GM18520 (cell line): Measurements from ENCODE around the gene NLGN2.

Experiments used
- ATAC-seq: cut with Tn5 transposase; IDR thresholded peaks from one replicate; pipeline ENCODE4 v1.9.1; 2021; ENCODE audit not compliant: unreplicated experiment

The NLGN2 gene

GRCh38 chr17:7413346-7413985 lies 5.8 kb downstream of the NLGN2 start:
- ATAC-seq = no peak

- no peak for ATAC-seq
Measured at GRCh38 chr17:7414837-7415236, 7.2 kb downstream of the NLGN2 start.

GRCh38 chr17:7415784-7416183 lies 8.1 kb downstream of the NLGN2 start:
- no peak for ATAC-seq

- ATAC-seq = no peak
Measured at GRCh38 chr17:7416323-7416722, 8.7 kb downstream of the NLGN2 start.

GRCh38 chr17:7417056-7417655 lies 9.5 kb downstream of the NLGN2 start:
- no peak for ATAC-seq

GRCh38 chr17:7418472-7419152 lies 11.0 kb downstream of the NLGN2 start:
- no peak for ATAC-seq

GRCh38 chr17:7419819-7420610 lies 12.4 kb downstream of the NLGN2 start, which contains the start of gene SPEM1:
Gene SPEM1 (plus strand): TSS chr17:7420324. CDS start chr17:7420385, 61 bp downstream.
- no peak for ATAC-seq

- ATAC-seq = no peak
Measured at GRCh38 chr17:7421186-7421585, 13.5 kb downstream of the NLGN2 start.

- no peak for ATAC-seq
Measured at GRCh38 chr17:7423679-7424078, 16.0 kb downstream of the NLGN2 start.

- no peak for ATAC-seq
Measured at GRCh38 chr17:7425316-7425715, 17.7 kb downstream of the NLGN2 start, which contains the start of gene SPEM2. Gene SPEM2 (plus strand): TSS chr17:7425616. CDS start chr17:7425689, 73 bp downstream.

GRCh38 chr17:7425756-7426155 lies 18.1 kb downstream of the NLGN2 start:
- no peak for ATAC-seq

- no peak for ATAC-seq
Measured at GRCh38 chr17:7426203-7426863, 18.7 kb downstream of the NLGN2 start.

- ATAC-seq = no peak
Measured at GRCh38 chr17:7426896-7427489, 19.3 kb downstream of the NLGN2 start.

GRCh38 chr17:7427549-7427948 lies 19.9 kb downstream of the NLGN2 start:
- ATAC-seq = no peak

GRCh38 chr17:7428557-7428956 lies 20.9 kb downstream of the NLGN2 start, which contains the start of gene SPEM3:
Gene SPEM3 (plus strand): TSS chr17:7428857. CDS start chr17:7428903, 46 bp downstream.
- ATAC-seq = no peak

- ATAC-seq = no peak
Measured at GRCh38 chr17:7429722-7430121, 22.1 kb downstream of the NLGN2 start.

- no peak for ATAC-seq
Measured at GRCh38 chr17:7431231-7431630, 23.6 kb downstream of the NLGN2 start.

- ATAC-seq = no peak
Measured at GRCh38 chr17:7432296-7432695, 24.7 kb downstream of the NLGN2 start.

- ATAC-seq = no peak
Measured at GRCh38 chr17:7435676-7436555, 28.3 kb downstream of the NLGN2 start.
